ENCODE data around the gene IMPDH2.

- TF ChIP-seq TCF4 (CRISPR knock-in tag; IDR thresholded peaks at IDR 0.05; ENCODE audit: borderline replicate concordance) (no peak), BACH2 (CRISPR knock-in tag; IDR thresholded peaks at IDR 0.05; ENCODE audit: borderline replicate concordance) (no peak), OSR1 (CRISPR knock-in tag; IDR thresholded peaks at IDR 0.05) (no peak)
Measured at GRCh38 chr3:49022688-49023171, 6.5 kb downstream of the IMPDH2 start.
